Endodermal cell (in vitro differentiated cells): ENCODE measurements around the gene TTLL11. TPM values are rescaled to one million over a fixed set of nuclear protein-coding genes. Genes with fewer than 3 reads are reported as not detected.

Experiments
- DNase-seq: peaks from one replicate; pipeline ENCODE4 v3.0.0-alpha.2; 2017
- H3K27ac ChIP-seq: 2 replicates; pipeline ENCODE4 v1.5.1; 2013; ENCODE audit warnings: mild to moderate bottlenecking, low read depth, low read length, moderate library complexity
- H3K27me3 ChIP-seq: 2 replicates; pipeline ENCODE4 v1.6.1; 2013; ENCODE audit warnings: mild to moderate bottlenecking, low read length, moderate library complexity; ENCODE audit not compliant: insufficient read depth, control insufficient read depth, poor library complexity, severe bottlenecking
- H3K36me3 ChIP-seq: 2 replicates; pipeline ENCODE4 v1.7.0; 2013; ENCODE audit warnings: mild to moderate bottlenecking, low read length, moderate library complexity; ENCODE audit not compliant: control insufficient read depth, insufficient read depth
- H3K4me1 ChIP-seq: one replicate; pipeline ENCODE4 v1.7.0; 2013; ENCODE audit warnings: low read length; ENCODE audit not compliant: control insufficient read depth, insufficient read depth
- H3K4me3 ChIP-seq: 2 replicates; pipeline ENCODE4 v1.5.1; 2013; ENCODE audit warnings: mild to moderate bottlenecking, low read length, moderate library complexity
- H3K9ac ChIP-seq: 2 replicates; pipeline ENCODE4 v1.6.1; 2013; ENCODE audit warnings: mild to moderate bottlenecking, low read length, moderate library complexity; ENCODE audit not compliant: poor library complexity, severe bottlenecking; ENCODE audit errors: extremely low read depth
- H3K9me3 ChIP-seq: 2 replicates; pipeline ENCODE4 v1.6.1; 2013; ENCODE audit warnings: mild to moderate bottlenecking, low read length, moderate library complexity; ENCODE audit not compliant: control insufficient read depth
- H3K27ac Mint-ChIP-seq: 2 replicates; pipeline ENCODE4 v1.8.0; 2020; ENCODE audit warnings: mixed read lengths
- H3K27me3 Mint-ChIP-seq: 2 replicates; pipeline ENCODE4 v1.8.0; 2021; ENCODE audit warnings: mild to moderate bottlenecking, mixed read lengths; ENCODE audit not compliant: insufficient read depth
- H3K36me3 Mint-ChIP-seq: 2 replicates; pipeline ENCODE4 v1.8.0; 2020; ENCODE audit warnings: low read depth, mixed read lengths
- H3K4me1 Mint-ChIP-seq: 2 replicates; pipeline ENCODE4 v1.8.0; 2020; ENCODE audit warnings: mixed read lengths
- H3K4me3 Mint-ChIP-seq: 2 replicates; pipeline ENCODE4 v1.8.0; 2020; ENCODE audit warnings: mild to moderate bottlenecking, moderate library complexity, mixed read lengths
- H3K9me3 Mint-ChIP-seq: 2 replicates; pipeline ENCODE4 v1.8.0; 2020; ENCODE audit warnings: mild to moderate bottlenecking, mixed read lengths
- WGBS, 2 experiments: methylation state at CpG; one replicate each; pipeline versions ENCODE4 v1.1.5 to v1.1.7; 2013; ENCODE audit warnings: missing lambda C conversion rate in 2 of 2, mixed read lengths in 1 of 2; ENCODE audit not compliant: insufficient coverage in 1 of 2, insufficient read length in 1 of 2; 5-methylcytosine and 5-hydroxymethylcytosine counted together
- total RNA-seq, 2 donors: library from RNA; stranded (reverse); fragmentation: NEBNext Ultra II Directional in 1 of 2; extraction: Animal tissue kit (Norgen Biotek cat#: 25700) in 1 of 2; gene quantifications; 2 replicates in 1 of 2; 3 replicates in 1 of 2; pipeline ENCODE4 v1.2.1, GENCODE V29; 2021
- TF ChIP-seq, protein P1 (sequence below): fragments of 200-600 bp; sonication (generic); conservative IDR thresholded peaks from 2 replicates; pipeline ENCODE4 v1.5.0; 2021; ENCODE audit warnings: antibody characterized with exemption, mild to moderate bottlenecking

Gene TTLL11
- total RNA-seq, 2 donors from 2014 or later = 0.68 TPM; not detected in 1

DNA sequence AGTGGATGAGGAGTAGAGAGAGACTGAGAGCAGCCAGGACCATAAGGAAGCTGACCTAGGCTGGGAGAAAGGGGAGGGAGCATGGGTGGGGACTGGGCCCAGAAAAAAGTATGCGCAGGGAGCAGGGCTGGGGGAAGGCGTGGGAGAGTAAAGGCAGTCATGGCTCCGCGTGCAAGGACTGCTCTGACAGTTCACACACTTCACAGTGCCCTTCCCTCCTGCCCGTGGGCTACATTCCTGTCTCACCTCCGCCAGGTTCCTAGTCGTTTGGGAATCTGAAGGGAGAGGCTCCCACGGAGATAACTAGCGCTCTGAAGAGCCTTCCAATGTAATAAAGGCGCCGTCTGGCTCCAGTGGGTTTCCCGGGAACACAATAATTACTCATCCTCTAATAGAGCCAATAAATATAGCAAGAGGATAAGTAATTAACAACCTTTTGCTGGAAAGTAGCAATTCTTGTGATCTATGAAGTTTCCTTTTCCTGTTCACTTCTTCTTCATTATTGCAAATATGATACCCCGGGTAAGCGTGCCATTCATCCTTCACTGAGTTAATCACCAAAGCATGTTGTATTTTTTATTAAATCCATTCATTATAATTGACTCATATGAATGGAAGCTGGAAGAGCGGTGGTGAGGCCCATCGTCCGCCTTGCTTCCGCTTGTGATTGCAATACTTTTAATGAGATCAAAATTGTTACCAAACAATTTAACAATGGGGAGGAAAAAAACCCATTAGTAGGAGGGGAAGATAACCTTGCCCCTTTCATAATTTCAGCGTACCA is 39.3 kb downstream of the TTLL11 start:
- no peak overlapping the region for H3K27ac ChIP-seq
- H3K27me3 Mint-ChIP-seq = no peaks in the 10 kb centered on the region

DNA sequence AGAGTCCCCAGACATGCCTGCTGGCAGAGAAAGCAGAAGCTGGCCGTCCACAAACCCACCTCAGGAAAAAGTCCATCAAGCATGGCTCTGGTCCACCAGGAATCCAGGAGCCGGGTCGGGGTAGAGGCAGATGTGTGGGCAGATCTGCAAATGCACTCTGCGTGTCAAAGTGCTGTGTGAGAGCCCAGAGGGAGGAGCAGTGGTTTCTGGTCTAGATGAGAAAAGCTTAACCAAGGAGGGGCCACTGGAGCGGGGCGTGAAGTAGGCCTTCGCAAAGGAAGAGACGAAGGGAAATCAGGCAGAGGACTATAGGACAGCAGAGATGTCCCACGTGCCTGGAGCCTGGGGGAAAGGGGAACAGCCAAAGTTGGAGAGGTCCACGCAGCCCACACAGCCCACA is 40.0 kb downstream of the TTLL11 start:
- Histone ChIP-seq H3K4me3 (no peak overlapping the region), H3K9me3 (no peaks in the 10 kb centered on the region), H3K36me3 (no peaks in the 10 kb centered on the region), H3K4me1 (no peaks in the 10 kb centered on the region), H3K27ac (no peak overlapping the region), H3K9ac (no peak overlapping the region), H3K27me3 (peaks cover 6% of the 10 kb centered on the region)
- TF ChIP-seq, protein P1, sequence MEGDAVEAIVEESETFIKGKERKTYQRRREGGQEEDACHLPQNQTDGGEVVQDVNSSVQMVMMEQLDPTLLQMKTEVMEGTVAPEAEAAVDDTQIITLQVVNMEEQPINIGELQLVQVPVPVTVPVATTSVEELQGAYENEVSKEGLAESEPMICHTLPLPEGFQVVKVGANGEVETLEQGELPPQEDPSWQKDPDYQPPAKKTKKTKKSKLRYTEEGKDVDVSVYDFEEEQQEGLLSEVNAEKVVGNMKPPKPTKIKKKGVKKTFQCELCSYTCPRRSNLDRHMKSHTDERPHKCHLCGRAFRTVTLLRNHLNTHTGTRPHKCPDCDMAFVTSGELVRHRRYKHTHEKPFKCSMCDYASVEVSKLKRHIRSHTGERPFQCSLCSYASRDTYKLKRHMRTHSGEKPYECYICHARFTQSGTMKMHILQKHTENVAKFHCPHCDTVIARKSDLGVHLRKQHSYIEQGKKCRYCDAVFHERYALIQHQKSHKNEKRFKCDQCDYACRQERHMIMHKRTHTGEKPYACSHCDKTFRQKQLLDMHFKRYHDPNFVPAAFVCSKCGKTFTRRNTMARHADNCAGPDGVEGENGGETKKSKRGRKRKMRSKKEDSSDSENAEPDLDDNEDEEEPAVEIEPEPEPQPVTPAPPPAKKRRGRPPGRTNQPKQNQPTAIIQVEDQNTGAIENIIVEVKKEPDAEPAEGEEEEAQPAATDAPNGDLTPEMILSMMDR = no peak
- no peaks in the 10 kb centered on the region for H3K9me3 Mint-ChIP-seq
- H3K27me3 Mint-ChIP-seq = no peaks in the 10 kb centered on the region
- no peak for DNase-seq
- no peak overlapping the region for H3K27ac Mint-ChIP-seq
- no peaks in the 10 kb centered on the region for H3K36me3 Mint-ChIP-seq
- H3K4me1 Mint-ChIP-seq = no peaks in the 10 kb centered on the region
- H3K4me3 Mint-ChIP-seq = no peak overlapping the region
- WGBS, 2 experiments = 86 to 88% methylated on average over 9 to 10 of the region's 10 CpGs

More for the DNA sequence above, 39.3 kb downstream of the TTLL11 start:
- no peak overlapping the region for H3K9ac ChIP-seq
- H3K4me1 ChIP-seq = no peaks in the 10 kb centered on the region
- H3K27me3 ChIP-seq = peaks cover 6% of the 10 kb centered on the region
- no peaks in the 10 kb centered on the region for H3K36me3 ChIP-seq
- H3K27ac Mint-ChIP-seq = no peak overlapping the region
- TF ChIP-seq, protein P1 = no peak
- H3K36me3 Mint-ChIP-seq = no peaks in the 10 kb centered on the region
- H3K9me3 ChIP-seq = no peaks in the 10 kb centered on the region
- H3K9me3 Mint-ChIP-seq = no peaks in the 10 kb centered on the region
- 86 to 90% methylated on average over 8 to 17 of the region's 19 CpGs for WGBS, 2 experiments
- no peaks in the 10 kb centered on the region for H3K4me1 Mint-ChIP-seq
- H3K4me3 Mint-ChIP-seq = no peak overlapping the region
- H3K4me3 ChIP-seq = no peak overlapping the region
- DNase-seq = no peak

DNA sequence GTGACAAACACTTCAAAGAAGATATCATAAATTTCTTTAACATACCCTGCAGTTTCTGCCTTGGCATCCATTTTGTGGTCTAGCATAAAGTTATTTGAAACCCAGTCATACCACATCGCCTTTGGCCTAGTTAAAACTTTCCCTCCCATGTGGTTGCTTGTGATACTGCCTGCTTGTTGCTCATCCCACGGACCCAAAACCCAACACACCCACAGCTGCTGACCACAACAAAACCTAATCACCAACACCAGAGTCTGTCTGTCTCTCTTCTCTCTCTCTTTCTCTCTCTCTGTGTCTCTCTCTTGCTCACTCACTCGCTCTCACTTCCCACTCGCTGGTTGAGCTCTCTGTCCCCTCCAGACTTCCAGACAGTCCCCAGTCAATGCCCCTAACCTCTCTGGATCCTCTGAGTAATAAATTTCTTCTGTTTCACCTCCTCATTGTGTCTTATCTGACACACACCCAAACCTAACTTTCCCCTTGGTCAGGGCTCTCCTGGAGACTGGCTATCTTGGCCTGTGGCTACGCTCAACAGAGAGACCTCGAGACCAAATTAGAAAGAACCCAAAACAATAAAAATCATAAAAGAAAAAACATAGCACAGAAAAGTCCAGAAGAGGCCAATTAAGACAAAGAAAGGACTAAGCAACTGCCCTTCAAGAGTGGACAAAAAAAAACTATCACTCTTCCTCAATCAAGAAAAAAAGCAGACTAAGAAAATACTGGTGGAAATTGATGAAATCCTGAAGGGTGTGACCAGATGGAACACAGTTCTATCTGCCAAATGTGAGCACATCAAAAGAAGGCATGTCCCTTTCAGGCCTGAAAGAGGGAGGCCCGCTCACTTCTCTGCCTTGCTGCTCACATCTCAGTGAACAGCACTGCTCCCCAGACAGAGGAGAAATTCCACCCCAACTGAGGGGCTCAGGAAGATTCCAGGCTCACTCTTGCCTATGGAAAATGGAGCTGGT is 41.5 kb downstream of the TTLL11 start:
- Mint-ChIP-seq H3K36me3 (no peaks in the 10 kb centered on the region), H3K4me1 (no peaks in the 10 kb centered on the region)
- 85 to 90% methylated on average over 5 to 7 of the region's 7 CpGs for WGBS, 2 experiments

More for the DNA sequence above, 41.5 kb downstream of the TTLL11 start:
- H3K4me3 Mint-ChIP-seq = no peak overlapping the region
- Histone ChIP-seq H3K27me3 (peaks cover 6% of the 10 kb centered on the region), H3K9me3 (no peaks in the 10 kb centered on the region), H3K4me1 (no peaks in the 10 kb centered on the region), H3K27ac (no peak overlapping the region), H3K9ac (no peak overlapping the region), H3K36me3 (no peaks in the 10 kb centered on the region), H3K4me3 (no peak overlapping the region)
- TF ChIP-seq, protein P1 = no peak
- no peak for DNase-seq
- no peaks in the 10 kb centered on the region for H3K9me3 Mint-ChIP-seq
- no peak overlapping the region for H3K27ac Mint-ChIP-seq
- H3K27me3 Mint-ChIP-seq = no peaks in the 10 kb centered on the region
